Measurements from ENCODE around the gene WAPL. TPM values are rescaled to one million over a fixed set of nuclear protein-coding genes. Genes with fewer than 3 reads are reported as not detected.

WAPL gene
- total and polyA plus RNA-seq, 2 of the 4 experiments (the other 2 are of a cell fraction): 11.5 to 31.7 TPM

DNA sequence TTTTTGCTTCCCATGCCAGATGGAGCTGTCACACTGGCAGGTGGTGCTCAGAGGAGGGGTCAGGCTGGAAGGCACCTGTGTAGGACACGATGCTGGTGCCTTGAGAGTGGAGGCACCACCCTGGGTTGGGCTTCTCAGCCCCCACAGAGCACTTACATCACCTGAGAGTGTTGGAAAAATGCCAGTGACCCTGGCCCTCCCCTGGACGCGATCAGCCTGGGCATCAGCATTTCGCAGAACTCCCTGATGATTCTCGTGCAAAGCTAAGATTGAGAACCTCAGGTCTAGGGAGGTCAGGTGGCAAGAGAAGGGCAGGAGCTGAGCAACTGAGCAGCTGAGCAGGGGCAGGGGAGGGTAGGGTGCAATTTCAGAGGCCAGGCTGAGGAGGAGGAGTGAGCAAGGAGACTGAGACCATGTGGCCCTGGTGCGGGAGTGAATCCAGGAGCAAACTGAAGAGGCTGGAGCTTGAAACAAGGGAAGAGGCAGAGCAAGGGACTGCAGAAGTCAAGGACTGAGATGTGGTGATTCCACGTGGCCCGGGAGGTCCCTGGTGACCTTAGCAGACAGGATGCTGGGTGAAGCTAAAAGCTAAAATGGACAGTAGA lies 130.3 kb downstream of the WAPL start:
- intact Hi-C loops (cut with micrococcal nuclease): no loop called here
- Histone ChIP-seq H4K5ac (ENCODE audit: low read depth, low read length) (no peak overlapping the region), H2BK120ac (ENCODE audit: low read depth, low read length) (no peak overlapping the region), H3K18ac (ENCODE audit: low read depth, low read length) (no peak overlapping the region), H3K9ac (ENCODE audit: low read depth, low read length) (no peak overlapping the region), H3K4me1 (ENCODE audit: control insufficient read depth, insufficient read depth, low read length) (no peaks in the 10 kb centered on the region; the same call in 1 of the 2 replicates), H2BK20ac (ENCODE audit: low read depth, low read length) (no peak overlapping the region), H2BK15ac (ENCODE audit: low read depth, low read length) (no peak overlapping the region), H3K56ac (ENCODE audit: extremely low read depth, insufficient read depth, low read length) (no peak overlapping the region), H3K4me3 (ENCODE audit: insufficient read depth, low read depth, low read length) (no peak overlapping the region), H3K23ac (ENCODE audit: low read depth, low read length) (no peak overlapping the region), H2AK5ac (ENCODE audit: low read depth, low read length) (no peak overlapping the region), H3K4ac (ENCODE audit: low read depth, low read length) (no peak overlapping the region), H3K9me3 (ENCODE audit: control insufficient read depth, insufficient read depth, low read length) (no peaks in the 10 kb centered on the region), H3K9me1 (ENCODE audit: insufficient read depth, low read length) (no peaks in the 10 kb centered on the region), H3K4me2 (ENCODE audit: low read depth, low read length) (no peak overlapping the region), H4K8ac (ENCODE audit: low read depth in 2 of 2, low read length in 2 of 2) (no peak overlapping the region), H4K91ac (ENCODE audit: insufficient read depth, low read depth, low read length) (no peak overlapping the region), H3K14ac (replicated peaks; ENCODE audit: low read depth, low read length) (no peak overlapping the region), H2AK9ac (replicated peaks; ENCODE audit: low read depth, low read length, poor library complexity) (no peak overlapping the region), H2AFZ (replicated peaks; ENCODE audit: low read length, poor library complexity) (no peak overlapping the region), H3K27ac (ENCODE audit: insufficient read depth, low read length) (no peak overlapping the region), H3K36me3 (ENCODE audit: control insufficient read depth, insufficient read depth, low read length) (no peaks in the 10 kb centered on the region), H3K27me3 (ENCODE audit: control insufficient read depth, insufficient read depth, low read length) (peaks cover 49% of the 10 kb centered on the region), H2BK5ac (ENCODE audit: low read depth, low read length, poor library complexity, severe bottlenecking) (no peak overlapping the region), H3K79me1 (ENCODE audit: low read depth in 1 of 2, low read length in 2 of 2) (no peaks in the 10 kb centered on the region), H4K20me1 (ENCODE audit: insufficient read depth, low read length) (no peaks in the 10 kb centered on the region; the same call in 1 of the 2 replicates)
- BruUV-seq (replicated peaks): no TSS peak
- ChIA-PET CTCF (interaction anchor here (0.6 kb wide), 1 partner anchor 198 kb away, joined by 3 read pairs; no protein-coding TSS in a partner anchor), POLR2A (ENCODE audit: unreplicated experiment) (no interaction called here)
- DNase-seq (no peak), ATAC-seq (ENCODE audit: low read depth) (no peak)
- TF ChIP-seq CTCF (conservative IDR thresholded peaks at IDR 0.05; ENCODE audit: low read depth, low read length): no peak
- no peak for TF ChIP-seq FOS (IDR thresholded peaks at IDR 0.05; ENCODE audit: low read depth, low read length)
- TF ChIP-seq MXI1 (IDR thresholded peaks at IDR 0.05; ENCODE audit: borderline replicate concordance, low read depth, low read length): no peak
- no peak for TF ChIP-seq CHD1 (IDR thresholded peaks at IDR 0.05; ENCODE audit: low read depth, low read length)
- TF ChIP-seq ELK1 (IDR thresholded peaks at IDR 0.05; ENCODE audit: borderline replicate concordance, low read depth, low read length): no peak
- no peak for TF ChIP-seq MAZ (IDR thresholded peaks at IDR 0.05; ENCODE audit: borderline replicate concordance, low read depth, low read length)
- no peak for TF ChIP-seq SMC3 (IDR thresholded peaks at IDR 0.05; ENCODE audit: low read depth, low read length)
- no peak for TF ChIP-seq MAFK (IDR thresholded peaks at IDR 0.05; ENCODE audit: low read depth, low read length)
- no peak for TF ChIP-seq RAD21 (IDR thresholded peaks at IDR 0.05; ENCODE audit: low read length)
- no peak for TF ChIP-seq USF2 (IDR thresholded peaks at IDR 0.05; ENCODE audit: low read depth, low read length)
- TF ChIP-seq NFE2L2 (IDR thresholded peaks at IDR 0.05; ENCODE audit: low read depth, low read length): no peak
- no peak for TF ChIP-seq CEBPB (IDR thresholded peaks at IDR 0.05; ENCODE audit: low read depth, low read length)
- no peak for TF ChIP-seq RFX5 (IDR thresholded peaks at IDR 0.05; ENCODE audit: low read depth, low read length)
- TF ChIP-seq BHLHE40 (IDR thresholded peaks at IDR 0.05; ENCODE audit: low read depth, low read length): no peak
- no peak for TF ChIP-seq POLR2A (IDR thresholded peaks at IDR 0.05; ENCODE audit: low read depth, low read length)
- no peak for TF ChIP-seq RCOR1 (IDR thresholded peaks at IDR 0.05; ENCODE audit: insufficient replicate concordance, low read length)
- in situ Hi-C loops (cut with MboI; ENCODE audit: low sequenced_read_pairs): no loop called here
- 50% methylated on average over 1 of the region's 8 CpGs; no CpG with 5 or more reads in 1 of the 2 experiments for WGBS, 2 experiments (ENCODE audit: extremely low coverage in 2 of 2, insufficient read length in 1 of 2)
- dilution Hi-C loops (cut with HindIII; ENCODE audit: low sequenced_read_pairs, unreplicated experiment): no loop called here

Data from IMR-90 (cell line).